Ammon's horn (tissue), 1 donor: ENCODE data around the gene RAPGEF6.
"Not testable (repeated sequence)": the region's sequence is repeated elsewhere in the genome, so short reads cannot be mapped to it uniquely, and the experiment has no call there.

Experiments used
- DNase-seq: peaks from one replicate; pipeline ENCODE4 v3.0.0-alpha.2; 2016; ENCODE audit warnings: low spot score

The RAPGEF6 gene

DNA sequence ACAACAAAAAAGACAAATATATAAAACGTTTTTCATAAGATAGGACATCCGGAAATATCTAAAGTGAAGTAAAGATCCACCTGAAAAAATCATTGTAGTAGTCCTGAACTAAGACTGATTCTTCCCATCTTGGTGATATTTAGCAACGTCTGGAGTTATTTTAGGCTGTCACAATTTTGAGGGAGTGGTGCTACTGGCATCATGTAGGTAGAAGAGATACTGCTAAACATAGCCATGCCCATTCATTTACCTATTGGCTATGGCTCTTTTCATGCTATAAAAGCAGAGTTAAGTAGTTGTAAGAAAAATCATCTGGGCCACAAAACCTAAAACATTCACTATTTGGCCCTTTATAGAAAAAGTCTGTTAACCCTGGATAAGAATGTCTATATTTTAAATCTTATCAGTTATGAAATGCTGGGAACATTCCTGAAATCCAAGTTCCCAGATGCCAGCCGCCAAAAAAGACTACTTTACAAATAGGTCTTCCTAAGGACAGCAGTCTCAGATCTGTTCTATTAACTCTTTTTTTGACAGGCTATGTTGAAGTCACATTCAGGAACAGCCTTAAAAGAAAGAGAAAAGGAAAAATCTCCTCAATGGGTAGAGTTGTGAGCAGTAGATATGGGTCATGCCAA is 27.0 kb downstream of the RAPGEF6 start:
- no peak for DNase-seq

DNA sequence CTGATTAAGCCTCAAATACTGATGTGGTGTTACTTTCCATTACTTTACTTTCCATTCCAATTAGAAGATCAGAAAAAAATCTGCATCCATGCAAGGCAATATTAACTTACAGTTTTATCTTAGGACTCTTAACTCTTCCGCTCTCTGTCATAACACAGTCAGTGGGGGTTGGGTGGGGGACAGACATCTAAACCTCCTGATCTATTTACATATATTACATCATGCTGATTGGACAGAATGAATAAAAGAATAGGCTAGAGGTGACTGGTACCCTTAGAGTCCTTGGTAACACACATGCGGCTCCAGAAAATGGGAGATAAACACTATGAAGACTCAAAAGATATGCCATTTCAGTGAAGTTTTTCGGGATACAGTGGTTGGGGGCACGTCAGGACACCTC is 27.6 kb downstream of the RAPGEF6 start:
- DNase-seq = no peak

DNA sequence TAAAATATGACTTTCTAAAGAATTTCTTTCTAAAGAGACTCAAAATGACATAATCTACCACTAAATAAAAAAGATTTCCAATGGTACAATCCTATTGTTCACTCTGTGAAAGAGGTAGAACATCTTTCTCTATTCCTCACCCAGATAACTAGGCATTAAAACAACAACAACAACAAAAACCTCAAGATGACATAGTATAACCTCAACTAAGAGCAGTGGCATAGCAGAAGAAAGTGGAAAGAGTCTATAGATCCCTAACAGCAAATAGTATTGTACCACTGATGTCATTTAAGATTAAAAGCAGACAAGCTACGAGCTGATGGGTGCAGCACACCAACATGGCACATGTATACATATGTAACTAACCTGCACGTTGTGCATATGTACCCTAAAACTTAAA is 29.9 kb downstream of the RAPGEF6 start:
- no peak for DNase-seq

DNA sequence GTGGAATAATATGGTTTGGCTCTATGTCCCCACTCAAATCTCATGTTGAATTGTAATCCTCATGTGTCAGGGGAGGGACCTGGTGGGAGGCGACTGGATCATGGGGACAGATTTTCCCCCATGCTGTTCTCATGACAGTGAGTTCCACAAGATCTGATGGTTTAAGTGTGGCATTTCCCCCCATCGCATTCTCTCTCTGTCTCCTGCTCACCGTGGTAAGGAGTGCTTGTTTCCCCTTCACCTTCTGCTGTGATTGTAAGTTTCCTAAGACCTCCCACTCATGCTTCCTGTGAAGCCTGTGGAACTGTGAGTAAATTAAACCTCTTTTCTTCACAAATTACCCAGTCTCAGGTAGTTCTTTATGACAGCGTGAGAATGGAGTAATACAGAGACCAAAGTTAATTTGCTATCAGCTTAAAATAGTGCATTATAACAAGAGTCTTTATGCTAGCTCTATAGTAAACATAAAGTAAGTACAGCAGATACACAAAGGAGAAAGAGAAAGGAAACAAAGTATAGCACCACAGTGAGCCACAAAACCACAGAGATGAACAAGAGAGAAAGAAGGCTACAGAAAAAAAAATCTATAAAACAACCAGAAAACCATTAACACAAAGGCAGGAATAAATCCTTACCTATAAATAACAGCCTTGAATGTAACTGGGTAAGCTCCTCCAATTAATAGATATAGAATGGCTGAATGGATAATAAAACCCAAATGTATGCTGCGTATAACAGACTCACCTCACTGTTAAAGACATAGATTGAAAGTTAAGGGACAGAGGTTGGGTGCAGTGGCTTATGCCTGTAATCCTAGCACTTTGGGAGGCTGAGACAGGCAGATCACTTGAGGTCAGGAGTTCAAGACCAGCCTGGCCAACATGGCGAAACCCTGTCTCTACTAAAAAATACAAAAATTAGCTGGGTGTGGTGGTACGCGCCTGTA is 39.7 kb downstream of the RAPGEF6 start:
- no peak for DNase-seq

DNA sequence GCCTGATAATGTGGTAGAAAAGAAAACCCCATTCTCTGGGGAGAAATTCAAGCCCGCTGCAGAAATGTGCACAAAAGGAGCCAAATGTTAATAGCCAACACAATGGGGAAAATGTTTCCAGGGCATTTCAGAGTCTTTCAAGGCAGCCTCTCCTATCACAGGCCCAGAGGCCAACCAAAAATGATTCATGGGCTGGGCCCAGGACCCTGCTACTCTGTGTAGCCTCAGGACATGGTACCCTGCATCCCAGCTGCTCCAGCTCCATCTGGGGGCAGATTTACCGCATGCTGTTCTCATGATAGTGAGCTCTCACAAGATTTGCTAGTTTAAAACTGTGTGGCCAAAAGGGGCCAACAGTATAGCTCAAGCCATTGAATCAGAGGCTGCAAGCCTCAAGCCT is 41.1 kb downstream of the RAPGEF6 start:
- no peak for DNase-seq

DNA sequence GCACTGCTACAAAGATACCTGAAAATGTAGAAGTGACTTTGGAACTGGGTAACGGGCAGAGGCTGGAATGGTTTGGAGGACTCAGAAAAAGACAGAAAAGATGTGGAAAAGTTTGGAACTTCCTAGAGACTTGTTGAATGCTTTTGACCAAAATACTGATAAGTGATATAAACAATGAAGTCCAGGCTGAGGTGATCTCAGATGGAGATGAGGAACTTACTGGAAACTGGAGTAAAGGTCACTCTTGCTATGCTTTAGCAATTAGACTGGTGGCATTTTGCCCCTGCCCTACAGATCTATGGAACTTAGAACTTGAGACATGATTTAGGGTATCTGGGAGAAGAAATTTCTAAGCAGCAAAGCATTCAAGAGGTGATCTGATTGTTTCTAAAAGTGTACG is 41.6 kb downstream of the RAPGEF6 start:
- DNase-seq = not testable (repeated sequence)

DNA sequence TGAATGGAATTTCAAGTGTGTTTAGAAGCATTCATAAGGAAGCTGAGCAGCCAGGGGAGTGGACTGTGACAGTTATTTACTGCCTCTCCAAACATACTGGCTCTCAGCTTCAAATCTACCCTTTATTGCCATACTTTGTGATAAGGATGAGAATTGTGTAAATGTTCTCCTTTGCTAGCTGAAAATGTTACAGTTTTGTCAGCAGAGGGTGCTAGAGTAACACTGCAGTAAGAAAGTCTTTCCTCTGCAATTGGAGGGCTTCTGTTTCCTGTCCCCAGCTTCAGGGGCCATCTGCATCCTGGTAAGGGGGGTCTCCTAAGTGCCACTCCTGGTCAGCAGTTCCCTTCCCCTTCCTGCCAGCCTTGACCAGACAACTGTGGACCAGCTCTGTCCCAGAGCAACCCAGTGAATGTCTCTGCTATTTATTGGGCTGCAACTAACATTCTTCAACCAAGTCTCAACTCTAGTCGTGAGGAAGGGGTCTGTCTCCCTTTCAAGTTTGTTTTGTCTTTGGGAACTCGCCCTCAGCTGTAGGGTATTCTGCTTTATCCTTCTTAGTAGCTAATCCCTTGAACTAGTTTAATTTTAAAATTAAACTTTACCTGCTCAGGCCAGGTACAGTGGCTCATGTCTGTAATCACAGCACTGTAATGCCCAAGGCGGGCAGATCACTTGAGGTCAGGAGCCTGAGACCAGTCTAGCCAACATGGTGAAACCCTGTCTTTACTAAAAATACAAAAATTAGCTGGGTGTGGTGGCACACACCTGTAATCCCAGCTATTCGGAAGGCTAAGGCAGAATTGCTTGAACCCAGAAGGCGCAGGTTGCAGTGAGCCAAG is 45.3 kb downstream of the RAPGEF6 start:
- peak; percentile 88 for DNase-seq

DNA sequence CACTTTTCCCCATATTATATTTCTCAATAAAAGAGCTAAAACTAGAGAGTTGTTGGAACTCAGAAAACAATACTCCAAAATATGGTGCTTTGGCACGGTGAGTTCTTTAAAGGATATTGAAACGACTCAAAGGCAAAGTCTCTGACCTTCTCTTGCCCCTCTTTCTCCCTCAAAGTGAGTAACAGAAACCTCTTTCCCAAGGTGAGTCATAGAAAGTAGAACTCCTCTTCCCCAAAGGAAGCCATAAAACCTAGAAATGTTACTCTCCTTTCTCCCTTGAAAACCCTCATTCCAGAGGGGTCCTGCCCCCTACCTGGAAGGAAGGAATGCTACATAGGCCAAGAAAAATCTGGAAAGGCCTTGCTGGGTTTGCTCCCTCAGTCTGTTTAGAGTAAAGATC is 47.5 kb downstream of the RAPGEF6 start:
- no peak for DNase-seq

DNA sequence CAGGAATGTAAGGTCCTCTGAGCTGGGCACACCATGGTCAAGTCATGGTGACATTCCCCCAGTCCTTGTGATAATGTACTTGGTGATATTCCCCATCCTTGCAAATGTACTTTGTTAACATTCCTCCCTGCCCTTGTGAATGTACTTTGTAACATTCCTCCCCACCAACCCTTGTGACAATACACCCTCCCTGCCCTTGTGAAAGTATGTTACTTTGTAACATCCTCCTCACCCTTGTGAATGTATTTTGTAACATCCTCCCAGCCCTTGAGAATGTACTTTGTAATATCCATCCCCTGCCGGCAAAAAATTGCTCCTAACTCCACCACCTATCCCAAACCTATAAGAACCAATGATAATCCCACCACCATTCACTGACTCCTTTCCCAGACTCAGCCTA is 53.3 kb downstream of the RAPGEF6 start:
- DNase-seq = no peak

DNA sequence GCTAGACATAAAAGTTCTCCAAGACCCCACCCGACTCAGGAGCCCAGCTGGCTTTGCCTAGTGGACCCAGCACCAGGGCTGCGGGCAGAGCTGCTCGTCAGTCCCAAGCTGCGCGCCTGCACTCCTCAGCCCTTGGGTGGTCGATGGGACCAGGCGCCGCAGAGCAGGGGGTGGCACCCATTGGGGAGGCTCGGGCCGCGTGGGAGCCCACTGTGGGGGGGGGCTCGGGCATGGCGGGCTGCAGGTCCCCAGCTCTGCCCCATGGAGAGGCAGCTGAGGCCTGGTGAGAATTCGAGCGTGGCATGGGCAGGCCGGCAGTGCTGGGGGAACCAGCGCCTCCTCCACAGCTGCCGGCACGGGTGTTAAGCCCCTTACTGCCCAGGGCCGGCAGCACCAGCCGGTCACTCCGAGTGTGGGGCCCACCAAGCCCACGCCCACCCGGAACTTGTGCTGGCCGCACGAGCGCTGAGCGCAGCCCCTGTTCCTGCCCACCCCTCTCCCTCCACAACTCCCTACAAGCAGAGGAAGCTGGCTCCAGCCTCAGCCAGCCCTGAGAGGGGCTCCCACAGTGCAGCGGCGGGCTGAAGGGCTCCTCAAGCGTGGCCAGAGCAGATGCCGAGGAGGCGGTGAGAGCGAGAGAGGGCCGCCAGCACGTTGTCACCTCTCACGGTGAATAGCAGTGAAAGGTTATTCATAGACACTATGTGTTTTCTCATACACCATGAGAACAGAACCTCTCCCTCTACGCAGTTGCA is 54.9 kb downstream of the RAPGEF6 start:
- DNase-seq = no peak

DNA sequence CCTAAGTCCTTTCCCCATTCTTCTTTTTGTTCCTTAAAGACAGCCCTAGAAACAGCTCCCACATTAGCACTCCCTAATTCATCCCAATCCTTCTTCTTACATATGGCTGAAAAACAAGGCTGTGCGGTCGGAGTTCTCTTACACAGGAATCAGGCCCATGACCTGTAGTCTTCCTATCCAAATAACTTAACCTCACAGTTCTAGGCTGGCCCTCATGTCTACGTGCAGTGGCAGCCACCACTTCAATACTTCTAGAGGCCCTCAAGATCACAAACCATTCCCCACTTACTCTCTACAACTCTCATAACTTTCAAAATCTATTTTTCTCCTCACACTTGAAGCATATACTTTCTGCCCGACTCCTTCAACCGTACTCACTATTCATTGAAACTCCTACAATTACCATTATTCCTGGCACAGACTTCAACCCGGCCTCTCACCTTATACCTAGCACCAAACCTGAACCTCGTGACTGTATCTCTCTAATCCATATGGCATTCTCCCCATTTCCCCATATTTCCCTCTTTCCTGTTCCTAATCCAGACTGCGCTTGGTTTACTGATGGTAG is 59.3 kb downstream of the RAPGEF6 start:
- no peak for DNase-seq

DNA sequence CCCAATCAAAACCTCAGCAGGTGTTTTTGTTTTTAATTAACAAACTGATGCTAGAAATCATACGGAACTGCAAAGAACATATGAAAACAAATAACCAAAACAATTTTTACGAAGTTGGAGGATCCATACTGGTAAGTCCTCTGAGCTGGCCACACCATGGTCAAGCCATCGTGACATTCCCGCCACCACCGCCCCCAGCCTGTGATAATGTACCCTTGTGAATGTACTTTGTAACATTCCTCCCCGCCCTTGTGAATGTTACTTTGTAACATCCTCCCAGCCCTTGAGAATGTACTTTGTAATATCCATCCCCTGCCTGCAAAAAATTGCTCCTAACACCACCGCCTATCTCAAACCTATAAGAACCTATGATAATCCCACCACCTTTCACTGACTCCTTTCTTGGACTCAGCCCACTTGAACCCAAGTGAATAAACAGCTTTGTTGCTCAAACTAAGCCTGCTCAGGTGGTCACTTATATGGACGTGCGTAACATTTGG is 63.3 kb downstream of the RAPGEF6 start:
- DNase-seq = no peak

DNA sequence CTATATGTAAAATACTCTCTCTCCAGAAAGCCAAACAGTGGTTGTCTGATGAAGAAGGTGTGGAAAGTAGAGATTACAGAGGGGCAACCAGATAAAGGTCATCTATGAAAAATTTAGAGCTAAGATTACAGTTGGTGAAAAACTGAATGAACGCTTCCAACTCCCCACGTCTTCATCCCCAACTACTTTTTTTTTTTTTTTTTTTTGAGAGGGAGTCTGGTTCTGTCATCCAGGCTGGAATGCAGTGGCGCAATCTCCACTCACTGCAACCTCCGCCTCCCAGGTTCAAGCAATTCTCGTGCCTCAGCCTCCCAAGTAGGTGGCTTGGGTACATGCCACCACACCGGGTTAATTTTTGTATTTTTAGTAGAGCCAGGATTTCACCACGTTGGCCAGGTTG is 64.3 kb downstream of the RAPGEF6 start:
- no peak for DNase-seq

DNA sequence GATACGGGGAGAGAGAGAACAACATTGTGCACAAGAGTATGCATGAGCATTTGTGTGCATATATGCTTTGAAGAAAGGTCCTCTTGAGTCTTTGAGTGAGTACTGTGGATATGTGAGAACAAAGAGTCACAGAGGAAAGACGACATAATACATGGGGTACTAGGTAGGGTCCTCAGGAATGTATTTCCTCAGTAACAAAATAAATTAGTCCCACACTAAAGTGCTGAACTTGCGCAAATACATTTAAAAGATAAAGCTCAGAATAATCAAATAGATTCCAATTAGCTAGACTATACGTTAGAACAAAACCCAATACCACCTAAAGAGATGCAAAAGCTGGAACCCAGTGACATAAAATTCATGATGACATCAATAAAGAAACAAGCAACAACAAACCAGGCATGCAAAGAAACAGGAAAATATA is 70.8 kb downstream of the RAPGEF6 start:
- no peak for DNase-seq

DNA sequence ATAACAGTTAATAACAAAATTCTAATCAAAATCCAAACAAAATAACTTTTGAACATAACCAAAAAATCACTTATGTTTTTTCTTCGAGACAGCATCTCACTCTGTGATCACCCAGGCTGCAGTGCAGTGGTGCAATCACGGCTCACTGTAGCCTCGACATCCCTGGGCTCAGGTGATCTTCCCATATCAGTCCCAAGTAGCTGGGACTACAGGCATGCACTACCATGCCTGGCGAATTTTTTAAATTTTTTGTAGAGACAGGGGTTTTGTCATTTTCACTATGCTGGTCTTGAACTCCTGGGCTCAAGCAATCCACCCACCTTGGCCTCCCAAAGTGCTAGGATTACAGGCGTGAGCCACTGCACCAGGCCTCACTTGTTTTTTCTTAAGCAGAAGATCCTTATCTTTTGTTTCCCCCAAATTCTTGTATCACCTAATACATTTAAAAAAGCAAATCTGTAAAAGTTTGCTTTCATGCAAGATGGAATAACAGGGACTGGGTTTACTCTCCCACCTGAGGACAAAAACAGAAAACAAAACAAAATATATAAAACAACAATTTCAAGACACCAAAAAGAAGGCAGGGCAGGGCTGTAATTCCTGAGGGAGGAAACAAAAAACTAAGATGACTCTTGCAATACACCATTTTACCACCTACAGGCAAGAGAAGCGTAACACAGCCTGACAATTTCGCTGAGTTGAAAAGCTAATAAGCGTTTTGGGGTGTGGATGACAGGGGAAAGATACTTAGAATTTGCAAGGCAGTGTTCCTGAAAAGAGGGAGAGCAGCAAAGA is 71.4 kb downstream of the RAPGEF6 start:
- DNase-seq = no peak

DNA sequence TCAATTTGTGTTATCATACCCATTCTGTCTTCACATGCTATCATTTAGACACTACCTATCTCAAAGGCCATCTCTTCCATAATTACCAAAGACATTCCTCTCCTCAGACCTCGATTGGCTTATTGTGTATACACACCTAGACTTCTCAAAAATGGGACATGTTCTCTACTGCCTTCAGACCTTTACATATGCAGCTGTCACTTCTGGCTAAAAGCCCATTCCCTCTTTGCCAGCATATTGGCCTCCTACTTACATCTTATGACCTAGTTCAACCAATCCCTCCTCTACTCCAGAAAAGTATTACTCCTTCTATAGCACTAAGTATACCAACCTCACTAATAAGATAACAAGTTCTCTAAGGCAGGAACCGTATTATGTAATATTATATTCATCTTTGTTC is 84.4 kb downstream of the RAPGEF6 start:
- no peak for DNase-seq

DNA sequence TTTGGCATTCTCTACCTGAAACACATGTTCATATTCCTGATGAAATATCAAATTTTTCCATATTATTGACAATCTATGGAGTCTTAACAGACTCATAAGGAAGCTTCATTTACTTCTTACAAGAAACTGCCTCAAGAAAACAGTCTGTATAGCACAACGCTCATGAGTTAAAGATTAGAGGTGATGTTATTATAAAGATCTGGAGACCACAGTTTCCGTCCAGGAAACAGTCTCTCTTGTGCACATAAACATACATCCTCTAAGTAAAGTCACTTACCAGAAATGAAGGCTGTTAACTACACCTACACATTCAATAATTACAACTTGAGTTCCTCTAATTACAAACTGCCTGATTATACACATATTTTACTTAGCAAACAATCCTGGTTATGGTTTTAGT is 86.9 kb downstream of the RAPGEF6 start:
- DNase-seq = no peak

DNA sequence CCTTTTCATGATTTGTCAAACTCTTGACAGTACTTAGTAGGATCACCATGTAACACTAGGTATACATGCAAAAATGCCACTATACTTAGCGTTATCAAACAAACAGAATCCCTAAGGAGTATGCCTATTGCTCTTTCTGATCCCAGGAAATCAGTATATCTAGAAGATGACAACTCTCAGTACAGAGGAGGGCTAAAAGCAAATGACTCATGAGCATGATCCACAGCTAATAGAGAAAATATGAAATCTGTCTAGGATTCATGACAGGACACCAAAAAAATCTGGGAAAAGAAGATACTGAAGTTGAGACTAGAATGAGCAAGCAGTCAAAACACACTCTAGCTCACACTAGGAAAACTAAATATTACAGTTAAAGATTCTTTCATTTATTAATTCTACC is 89.2 kb downstream of the RAPGEF6 start:
- DNase-seq = no peak

DNA sequence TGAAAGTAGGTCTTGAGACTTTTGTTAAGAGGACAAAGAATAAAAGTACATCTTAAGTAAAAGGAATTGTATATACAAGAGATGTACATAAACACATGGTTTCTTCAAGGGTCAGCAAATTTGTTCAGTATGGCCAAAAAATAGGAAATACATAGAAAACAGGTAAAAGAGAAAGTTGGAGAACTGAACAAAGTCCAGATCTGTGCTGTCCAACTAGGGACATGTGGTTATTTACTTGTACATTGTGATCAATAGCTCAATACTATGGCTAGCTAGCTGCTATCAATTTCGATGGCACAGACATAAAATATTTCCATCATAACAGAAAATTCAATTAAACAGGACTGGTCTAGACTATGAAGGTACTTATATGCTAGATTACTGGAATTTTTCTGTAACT is 92.3 kb downstream of the RAPGEF6 start:
- no peak for DNase-seq

DNA sequence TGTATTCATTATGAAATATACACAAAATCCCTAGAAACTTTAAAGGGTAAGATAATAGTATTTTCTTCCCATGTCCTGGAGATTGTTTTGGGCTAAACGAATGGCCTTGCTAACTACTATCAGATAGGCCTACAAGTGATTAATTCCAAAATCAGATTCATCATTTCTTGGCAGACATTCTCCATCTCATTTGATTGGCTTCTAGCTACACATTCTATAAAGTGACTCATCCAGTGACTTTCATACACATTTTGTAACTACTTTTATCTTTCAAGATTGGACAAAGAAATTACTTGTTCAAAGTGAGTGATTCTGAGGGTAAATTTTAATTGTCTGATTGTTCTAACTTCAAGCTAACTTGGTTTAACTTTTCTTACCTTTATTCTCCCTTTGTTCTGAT is 93.3 kb downstream of the RAPGEF6 start:
- no peak for DNase-seq

DNA sequence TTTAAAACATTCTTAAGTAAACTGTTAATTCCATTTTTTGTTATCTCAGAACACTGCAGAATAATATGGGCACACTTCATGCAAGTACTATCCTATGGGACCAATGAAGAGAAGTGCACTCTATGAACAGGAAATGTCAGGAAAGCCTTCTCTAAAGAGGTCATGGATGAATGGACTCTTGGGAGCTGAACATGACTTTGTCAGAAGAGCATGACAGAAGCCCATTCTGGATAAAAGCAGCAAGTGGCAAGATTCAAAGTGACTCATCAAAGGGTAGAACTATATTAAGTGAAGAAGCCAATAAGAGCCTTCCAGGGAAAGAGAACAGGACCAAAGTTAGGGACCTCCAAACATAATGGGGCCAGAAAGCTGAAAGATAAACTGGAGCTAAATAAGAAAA is 94.0 kb downstream of the RAPGEF6 start:
- no peak for DNase-seq
